Hepatocyte (in vitro differentiated cells): ENCODE results near the gene IQCF6.

ENCODE experiments used
- EZH2 ChIP-seq: fragments of 200-600 bp; sonication (generic); IDR thresholded peaks from 2 replicates; pipeline ENCODE4 v1.6.1; 2016; ENCODE audit warnings: antibody characterized with exemption, mild to moderate bottlenecking, borderline replicate concordance
- EZH2phosphoT487 ChIP-seq: fragments of 200-600 bp; sonication (generic); IDR thresholded peaks from one replicate; pipeline ENCODE4 v1.6.1; 2018; ENCODE audit warnings: antibody characterized with exemption, mild to moderate bottlenecking, low read depth, moderate library complexity; ENCODE audit not compliant: unreplicated experiment, severe bottlenecking
- TF ChIP-seq, protein P1 (sequence below): fragments of 200-600 bp; sonication (generic); IDR thresholded peaks from 2 replicates; pipeline ENCODE4 v1.5.1; 2016; ENCODE audit warnings: antibody characterized with exemption, mild to moderate bottlenecking; ENCODE audit not compliant: poor library complexity

DNA sequence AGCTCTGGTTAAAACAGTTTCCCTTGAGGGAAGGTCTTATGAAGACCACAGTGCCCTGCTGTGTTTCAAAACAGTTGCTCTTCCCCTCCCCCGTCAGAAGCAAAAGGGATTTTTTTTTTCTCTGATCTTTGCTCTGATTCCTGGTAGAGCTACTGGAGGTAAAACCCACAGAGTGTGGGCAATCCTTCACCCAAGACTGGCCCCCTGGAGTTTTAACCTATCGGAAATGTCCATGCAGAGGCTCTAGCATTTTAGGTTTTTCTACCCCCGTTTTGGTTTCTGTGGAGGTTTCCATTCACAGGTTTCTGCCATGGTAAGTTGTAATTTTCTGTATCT is 44.5 kb downstream of the IQCF6 start:
- no peak for TF ChIP-seq EZH2phosphoT487
- TF ChIP-seq, protein P1, sequence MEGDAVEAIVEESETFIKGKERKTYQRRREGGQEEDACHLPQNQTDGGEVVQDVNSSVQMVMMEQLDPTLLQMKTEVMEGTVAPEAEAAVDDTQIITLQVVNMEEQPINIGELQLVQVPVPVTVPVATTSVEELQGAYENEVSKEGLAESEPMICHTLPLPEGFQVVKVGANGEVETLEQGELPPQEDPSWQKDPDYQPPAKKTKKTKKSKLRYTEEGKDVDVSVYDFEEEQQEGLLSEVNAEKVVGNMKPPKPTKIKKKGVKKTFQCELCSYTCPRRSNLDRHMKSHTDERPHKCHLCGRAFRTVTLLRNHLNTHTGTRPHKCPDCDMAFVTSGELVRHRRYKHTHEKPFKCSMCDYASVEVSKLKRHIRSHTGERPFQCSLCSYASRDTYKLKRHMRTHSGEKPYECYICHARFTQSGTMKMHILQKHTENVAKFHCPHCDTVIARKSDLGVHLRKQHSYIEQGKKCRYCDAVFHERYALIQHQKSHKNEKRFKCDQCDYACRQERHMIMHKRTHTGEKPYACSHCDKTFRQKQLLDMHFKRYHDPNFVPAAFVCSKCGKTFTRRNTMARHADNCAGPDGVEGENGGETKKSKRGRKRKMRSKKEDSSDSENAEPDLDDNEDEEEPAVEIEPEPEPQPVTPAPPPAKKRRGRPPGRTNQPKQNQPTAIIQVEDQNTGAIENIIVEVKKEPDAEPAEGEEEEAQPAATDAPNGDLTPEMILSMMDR = no peak
- TF ChIP-seq EZH2 = no peak
